HG02623 (cell line): ENCODE results near the gene FPGT.
A peak's percentile ranks its signal among the peaks of the same experiment; 100 is the strongest.
"Not testable (repeated sequence)": the region's sequence is repeated elsewhere in the genome, so short reads cannot be mapped to it uniquely, and the experiment has no call there.

ENCODE experiments used
- ATAC-seq: cut with Tn5 transposase; IDR thresholded peaks from one replicate; pipeline ENCODE4 v1.9.1; 2021; ENCODE audit warnings: moderate library complexity; ENCODE audit not compliant: unreplicated experiment

The FPGT gene

DNA sequence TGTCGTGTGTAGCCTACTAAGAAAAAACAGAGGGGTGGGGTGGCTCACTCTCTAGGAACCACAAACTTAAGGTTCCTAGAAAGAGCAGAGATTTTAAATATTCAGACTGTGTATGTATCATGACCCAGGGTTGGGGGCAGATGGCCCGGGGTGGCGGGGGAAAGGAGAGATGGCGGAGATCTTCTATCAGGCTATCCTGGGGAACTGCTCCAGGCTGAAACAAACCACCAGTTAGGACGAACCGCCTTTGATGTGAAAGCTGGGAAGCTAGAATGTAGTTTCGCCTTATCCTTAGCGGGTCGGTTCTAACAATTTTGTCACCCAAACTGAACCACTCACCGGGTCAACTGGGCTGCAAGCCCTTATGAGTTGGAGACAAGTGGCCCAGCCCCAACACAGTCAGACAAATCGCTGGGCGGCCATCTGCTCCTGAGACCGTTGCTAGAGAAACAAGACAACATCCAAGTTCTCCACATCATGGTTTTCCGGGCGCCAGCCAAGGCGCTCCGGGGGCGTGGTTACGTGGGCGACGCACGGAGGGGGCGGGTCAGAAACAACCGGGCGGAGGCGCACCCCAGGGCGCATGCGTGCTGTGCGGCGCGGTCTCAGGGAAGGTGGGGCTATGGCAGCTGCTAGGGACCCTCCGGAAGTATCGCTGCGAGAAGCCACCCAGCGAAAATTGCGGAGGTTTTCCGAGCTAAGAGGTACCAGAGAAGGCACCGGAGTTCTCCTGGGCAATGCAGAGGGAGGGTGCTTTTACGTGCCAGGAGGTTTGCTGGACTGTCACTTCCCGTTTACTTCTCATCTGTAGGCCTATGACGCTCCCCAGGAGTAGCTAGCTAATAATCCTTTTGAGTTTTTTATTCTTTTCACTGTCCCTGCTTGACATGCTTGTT is at the start of gene FPGT, which contains the start of gene LRRIQ3:
FPGT (plus strand) TSS at position 586 of the 896 bp plus-strand sequence; CDS start at position 623, 37 bp downstream.
LRRIQ3 (minus strand) TSS at position 520 of the 896 bp plus-strand sequence. CDS start 14,492 bp downstream, outside the sequence.
- peak; percentile 94 for ATAC-seq

DNA sequence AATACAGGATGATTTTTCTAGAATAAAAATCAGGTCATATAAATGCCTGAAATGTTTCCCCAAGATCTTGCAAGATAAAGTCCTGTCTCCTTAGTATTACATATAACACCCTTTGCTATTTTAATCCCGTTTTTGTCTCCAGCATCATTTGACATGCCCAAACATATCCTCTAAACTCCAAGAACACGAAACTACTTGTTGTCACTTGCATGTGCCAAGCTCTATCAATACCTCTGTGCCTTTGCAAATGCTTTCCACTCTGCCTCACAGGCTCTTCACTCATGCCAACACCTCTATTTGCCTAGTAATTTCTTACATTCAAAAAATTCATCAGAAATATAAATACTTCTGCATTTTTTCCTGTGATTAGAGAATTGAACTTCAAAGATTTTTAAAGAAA is 38.0 kb upstream of the FPGT start:
- no peak for ATAC-seq

DNA sequence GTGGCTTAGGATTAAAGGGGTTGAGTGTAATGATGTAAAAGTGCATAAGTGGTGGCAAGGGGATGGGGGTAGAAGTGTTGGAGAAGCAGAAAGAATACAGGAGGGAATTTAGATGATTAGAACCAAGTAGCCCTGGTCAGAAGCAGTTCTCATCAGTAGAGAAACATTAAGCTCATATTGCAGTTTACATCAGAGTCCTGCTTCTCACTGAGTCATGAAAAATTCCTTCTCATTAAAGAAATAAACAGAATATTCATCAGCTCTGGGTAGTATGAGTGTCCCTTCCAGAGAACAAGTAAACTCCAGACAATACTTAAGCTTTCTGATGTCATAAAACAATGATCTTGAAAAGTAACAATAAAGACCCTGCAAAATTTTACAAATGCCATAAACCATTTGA is 36.5 kb upstream of the FPGT start:
- no peak for ATAC-seq

DNA sequence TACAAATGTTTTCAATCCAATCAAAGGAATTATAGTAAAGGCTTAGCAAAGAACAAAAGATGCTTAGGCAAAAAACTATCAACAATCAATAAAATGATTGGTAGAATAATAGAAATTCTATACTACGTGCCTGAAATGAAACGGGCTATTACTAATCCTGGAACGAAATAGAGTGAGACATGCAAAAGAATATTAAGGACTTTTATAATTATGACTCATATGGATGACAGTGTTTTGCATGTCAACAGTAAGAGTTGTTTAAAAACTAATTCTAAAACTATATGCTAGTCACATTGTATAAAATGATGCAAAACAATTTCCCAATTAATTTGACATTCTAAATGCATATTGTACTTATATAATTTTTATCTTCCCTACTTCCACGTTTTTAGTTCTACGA is 35.7 kb upstream of the FPGT start:
- no peak for ATAC-seq

DNA sequence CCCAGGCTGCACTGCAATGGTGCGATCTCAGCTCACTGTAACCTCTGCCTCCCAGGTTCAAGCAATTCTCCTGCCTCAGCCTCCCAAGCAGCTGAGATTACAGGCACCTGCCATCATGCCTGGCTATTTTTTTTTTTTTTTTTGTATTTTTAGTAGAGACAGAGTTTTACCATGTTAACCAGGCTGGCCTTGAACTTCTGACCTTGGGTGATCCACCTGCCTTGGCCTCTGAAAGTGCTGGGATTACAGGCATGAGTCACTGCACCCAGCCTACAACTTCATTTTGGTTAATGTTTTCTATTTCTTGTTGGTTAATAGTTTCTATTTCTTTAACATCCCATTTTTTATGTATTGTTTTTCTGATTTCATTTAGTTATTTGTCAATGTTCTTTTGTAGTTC is 23.6 kb upstream of the FPGT start:
- not testable (repeated sequence) for ATAC-seq

DNA sequence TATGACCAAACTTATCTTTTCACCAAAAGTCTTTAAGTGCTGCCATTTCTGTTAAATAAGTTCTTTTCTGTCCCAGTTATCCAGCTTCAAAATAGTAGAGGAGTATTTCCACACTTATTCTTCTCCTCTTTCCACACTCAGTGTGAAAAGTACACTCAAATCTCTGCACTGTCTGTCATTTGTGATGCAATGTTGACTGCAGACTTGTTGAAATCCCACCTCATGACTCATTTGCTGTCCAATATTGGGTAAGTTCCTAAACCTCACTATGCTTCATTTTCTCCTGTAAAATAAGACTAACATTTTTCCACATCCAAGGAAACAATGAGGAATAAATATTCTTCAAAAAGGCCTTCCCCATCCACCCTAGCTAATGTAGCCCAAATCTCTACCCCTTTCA is 17.6 kb upstream of the FPGT start:
- ATAC-seq, result no peak

DNA sequence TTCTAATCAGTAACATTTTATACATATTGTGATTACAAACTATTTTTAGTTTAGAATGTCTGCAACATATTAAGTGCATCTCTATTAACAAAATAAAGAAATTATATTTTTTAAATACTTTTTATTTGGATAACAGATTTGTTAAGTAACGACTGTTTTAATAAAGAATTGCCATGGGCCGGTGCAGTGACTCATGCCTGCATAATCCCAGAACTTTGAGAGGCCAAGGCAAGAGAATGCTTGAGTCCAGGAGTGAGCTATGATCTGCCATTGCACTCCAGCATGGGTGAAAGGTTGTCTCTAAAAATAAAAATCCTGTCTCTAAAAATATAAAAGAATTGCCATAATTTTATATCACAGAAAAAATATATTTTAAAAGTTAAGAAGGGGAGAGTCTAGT is 4.1 kb upstream of the FPGT start:
- ATAC-seq, result no peak

DNA sequence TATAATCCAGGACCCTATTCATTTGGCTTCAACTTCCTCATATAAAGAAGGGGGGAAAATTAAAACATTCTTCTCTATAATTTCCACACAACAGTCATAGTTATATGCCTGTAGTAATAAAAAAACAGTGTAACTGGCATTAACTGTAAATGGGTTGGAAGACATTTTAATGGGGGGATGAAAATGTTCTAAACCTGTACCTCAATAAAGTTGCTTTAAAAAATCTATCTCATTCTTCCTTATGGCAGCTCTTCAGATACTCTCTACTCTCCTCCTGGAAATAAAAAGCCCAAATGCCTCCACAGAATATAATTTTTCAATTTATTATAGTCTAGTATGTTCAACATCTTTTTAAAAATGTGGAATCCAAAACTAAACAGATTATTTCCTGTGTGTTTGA is 2.7 kb upstream of the FPGT start:
- ATAC-seq, result no peak

DNA sequence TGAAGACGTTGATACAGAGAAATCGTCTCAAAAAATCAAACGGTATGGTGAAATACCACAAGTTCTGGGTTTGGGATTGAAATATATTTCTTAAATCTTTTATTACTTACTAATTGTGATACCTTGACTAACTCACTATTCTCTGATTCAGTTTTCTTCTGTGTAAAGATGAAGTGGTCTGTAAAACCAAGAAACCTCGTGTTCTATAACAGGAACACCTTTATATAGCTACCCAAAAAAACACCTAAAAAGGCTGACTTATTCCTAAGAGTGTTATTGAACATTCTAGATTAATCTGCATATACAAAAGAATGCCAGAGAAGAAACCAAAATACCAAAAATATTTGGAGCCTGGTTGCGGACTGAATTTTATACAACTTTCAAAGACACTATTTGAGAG is 787 bp upstream of the FPGT start:
- ATAC-seq, result no peak

DNA sequence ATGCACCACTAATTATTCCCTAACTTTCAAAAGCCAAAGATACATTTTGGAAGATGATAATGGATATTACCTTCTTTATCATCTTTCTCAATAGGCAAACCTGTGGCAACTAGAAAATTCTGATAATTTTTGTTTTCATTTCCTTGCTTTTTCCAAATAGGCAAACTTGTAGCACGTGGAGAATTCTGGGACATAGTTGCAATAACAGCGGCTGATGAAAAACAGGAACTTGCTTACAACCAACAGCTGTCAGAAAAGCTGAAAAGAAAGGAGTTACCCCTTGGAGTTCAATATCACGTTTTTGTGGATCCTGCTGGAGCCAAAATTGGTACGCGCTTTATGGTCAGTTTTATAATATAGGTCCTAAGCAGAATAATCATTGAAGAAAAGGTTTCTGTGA is 1.5 kb downstream of the FPGT start:
- no peak for ATAC-seq

DNA sequence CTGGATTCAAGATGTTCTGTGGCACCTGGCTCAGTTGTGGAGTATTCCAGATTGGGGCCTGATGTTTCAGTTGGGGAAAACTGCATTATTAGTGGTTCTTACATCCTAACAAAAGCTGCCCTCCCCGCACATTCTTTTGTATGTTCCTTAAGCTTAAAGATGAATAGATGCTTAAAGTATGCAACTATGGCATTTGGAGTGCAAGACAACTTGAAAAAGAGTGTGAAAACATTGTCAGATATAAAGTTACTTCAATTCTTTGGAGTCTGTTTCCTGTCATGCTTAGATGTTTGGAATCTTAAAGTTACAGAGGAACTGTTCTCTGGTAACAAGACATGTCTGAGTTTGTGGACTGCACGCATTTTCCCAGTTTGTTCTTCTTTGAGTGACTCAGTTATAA is 7.2 kb downstream of the FPGT start:
- ATAC-seq, result no peak

DNA sequence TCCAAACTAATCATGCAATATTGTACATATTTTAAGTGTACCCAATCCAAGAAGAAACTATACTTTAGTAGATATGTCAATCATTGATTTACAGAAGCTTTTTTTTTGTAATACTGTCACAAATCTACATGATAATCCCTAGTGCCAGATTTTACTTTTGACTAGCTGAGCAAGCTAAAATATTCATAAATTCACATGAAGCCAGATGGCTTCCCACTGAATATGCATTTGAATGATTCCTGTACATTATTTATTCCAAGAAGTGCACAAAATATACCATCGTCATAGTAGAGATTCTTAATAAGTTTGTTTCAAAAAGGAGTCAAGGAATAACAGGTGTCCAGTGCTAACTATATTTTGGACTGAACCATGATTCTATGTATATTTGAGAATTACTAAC is 17.2 kb downstream of the FPGT start:
- no peak for ATAC-seq

DNA sequence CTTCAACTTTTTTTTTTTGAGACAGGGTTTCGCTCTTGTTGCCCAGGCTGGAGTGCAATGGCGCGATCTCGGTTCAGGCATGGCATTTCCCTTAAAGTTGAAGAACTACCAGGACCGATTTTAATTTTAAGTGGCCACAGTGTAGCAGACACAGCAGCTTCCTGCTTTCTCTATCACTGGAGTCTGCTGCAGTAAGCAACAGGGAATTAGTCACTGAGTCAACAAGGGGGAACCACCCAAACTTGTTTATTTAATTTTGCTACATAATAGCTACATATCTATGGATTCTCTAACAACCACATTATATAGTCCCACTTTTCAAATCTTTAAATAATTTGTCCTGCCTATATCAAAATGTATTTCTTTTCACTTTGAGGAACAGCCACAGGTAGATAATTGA is 24.7 kb downstream of the FPGT start:
- ATAC-seq, result no peak

DNA sequence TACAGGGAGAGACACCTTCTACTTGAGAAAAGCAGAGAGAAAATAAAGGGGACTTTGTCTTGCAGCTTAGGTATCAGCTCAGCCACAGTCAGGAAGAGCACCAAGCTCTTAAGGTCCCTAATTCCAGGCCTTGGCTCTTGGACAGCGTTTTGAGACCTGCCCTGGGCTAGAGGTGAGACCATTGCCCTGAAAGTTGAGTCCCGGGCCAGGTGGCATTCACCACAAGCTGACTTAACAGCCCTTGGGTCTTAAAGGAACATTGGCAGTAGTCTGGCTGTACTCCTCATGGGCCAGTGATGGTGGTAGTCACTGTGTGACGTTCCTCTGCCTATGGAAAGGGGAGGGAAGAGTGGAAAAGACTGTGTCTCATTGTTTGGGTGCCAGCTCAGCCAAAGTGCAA is 25.4 kb downstream of the FPGT start:
- ATAC-seq, result no peak

DNA sequence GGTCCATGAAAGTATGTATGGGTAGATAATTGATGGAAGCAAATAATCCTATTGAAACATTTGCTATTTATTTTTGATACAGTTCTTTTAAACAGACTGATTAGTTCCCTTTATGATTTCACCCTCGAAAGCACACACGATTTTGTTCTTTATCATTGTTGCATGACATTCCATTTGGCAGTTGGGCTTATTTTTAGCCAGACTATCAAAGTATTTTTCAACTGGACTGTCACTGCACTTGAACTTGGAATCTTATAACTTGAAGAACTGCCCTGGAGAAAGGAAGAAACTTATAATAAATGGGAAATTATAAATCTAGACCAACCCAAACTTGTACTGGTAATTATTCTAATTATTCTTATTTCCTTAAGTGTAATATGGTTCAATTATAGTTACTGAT is 37.1 kb downstream of the FPGT start, which contains the start of gene TNNI3K:
TNNI3K (plus strand) TSS at position 235 of the 400 bp plus-strand sequence; CDS start at position 300, 65 bp downstream.
- no peak for ATAC-seq

DNA sequence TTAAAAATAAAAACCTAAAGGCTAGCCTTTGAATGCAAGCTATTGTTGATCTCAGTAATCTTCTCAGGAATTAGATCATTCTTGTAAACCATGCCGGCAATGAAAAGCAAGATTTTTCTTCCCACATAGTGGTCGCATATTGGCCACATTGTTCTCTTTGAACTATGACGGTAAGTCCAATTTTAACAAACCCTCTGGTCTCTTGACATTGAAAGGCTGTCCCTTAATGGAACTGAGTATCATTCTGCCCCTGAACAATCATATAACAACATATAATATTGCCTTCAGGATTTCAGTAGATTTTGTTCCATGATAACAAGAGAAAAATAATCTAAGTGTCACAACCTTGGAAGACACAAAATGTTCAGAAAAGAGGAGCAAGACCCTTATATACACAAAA is 38.4 kb downstream of the FPGT start:
- no peak for ATAC-seq

DNA sequence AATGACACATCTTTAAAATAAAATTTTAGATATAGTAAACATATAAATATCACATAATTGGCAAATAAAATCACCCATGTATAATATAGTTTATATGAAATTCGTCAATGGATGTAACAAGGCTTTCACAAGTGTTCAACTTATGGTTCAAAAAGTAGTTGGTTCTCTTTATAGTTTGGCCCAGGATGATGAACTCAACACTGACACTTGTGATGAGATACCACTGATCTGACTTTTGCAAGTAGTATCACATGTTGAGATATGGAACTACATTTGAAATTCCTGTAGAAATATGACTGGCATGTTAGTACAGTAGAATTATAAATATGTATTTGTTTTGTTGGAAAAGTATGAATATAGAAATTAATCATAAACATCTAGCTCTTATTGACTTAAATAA is 39.0 kb downstream of the FPGT start:
- no peak for ATAC-seq

DNA sequence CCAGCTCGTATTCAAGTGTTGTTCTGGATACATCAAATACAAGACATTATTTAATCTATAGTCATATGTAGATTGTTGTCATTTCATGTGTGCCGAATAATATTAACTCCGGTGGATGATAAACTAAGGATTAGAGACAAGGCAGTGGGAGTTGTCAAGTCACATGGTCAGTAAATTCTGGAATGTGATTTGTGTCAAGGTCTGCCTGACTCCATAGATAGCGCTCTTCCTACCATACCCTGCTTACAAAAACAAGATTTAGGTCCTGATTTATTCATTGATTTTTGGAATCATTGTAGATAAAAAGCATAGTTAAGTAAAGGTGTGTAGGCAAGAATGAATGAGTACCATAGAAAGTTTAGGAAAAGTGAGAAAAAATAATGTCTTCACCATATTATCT is 39.7 kb downstream of the FPGT start:
- no peak for ATAC-seq

DNA sequence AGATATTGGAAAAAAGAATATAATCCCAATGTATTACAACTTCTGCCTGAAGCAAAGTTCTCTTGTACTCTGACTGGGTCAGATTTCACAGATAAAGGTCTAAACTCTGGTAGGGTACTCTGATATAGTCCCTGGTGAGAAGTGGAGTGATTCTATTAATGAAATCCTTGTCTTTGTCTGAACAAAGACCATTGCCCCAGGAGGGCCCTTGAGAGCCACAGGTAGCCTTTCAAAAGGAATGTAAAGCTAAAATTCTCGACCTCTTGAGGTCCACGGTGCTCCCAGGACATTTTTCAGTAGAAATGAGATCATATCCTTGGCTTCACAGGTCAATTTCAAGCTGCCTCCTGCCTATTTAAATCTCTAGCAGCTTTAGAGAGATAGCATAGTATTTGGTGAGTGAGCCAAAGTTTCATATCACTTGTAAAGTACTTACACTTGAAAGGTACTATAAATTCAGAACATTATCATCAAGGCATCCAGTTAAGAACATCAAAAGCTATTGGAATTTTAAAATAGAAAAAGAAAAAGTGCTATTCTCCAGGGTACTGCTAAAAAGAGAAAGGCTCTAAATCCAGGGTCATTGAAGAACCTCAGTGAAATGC is 47.2 kb downstream of the FPGT start:
- ATAC-seq, result no peak

DNA sequence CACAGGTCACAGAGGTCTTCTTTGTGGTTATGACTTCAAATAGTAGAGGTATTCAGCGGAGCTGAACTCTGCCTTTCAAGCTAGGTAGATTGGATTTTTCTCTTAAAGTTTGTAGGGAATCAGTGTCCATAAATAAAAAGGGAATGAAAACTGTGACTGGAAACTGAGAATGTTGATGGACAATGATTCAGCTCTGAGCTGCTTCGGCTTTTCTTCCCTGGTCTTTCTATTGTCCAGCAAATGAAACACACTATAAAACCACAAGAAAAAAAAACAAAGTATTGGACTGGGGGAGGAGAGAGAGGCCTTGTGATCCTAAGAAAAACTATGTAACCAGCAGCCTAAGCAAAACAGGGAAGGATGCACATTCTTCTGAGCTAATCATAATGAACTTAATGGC is 48.3 kb downstream of the FPGT start:
- ATAC-seq, result no peak

DNA sequence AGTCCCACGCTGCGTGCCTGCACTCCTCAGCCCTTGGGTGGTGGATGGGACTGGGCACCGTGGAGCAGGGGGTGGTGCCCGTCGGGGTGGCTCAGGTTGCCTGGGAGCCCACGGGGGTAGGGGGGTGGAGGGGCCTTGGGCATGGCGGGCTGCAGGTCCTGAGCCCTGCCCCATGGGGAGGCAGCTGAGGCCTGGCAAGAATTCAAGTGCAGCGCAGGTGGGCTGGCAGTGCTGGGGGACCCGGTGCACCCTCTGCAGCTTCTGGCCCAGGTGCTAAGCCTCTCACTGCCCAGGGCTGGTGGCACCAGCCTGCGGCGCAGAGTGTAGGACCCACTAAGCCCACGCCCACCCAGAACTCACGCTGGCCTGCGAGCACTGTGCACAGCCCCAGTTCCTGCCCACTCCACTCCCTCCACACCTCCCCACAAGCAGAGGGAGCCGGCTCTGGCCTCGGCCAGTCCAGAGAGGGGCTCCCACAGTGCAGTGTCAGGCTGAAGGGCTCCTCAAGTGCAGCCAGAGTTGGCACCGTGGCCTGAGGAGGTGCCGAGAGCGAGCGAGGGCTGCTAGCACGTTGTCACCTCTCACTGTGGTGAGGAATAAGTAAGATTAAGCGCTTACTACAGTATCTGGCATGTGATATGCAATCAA is 50.0 kb downstream of the FPGT start:
- ATAC-seq, result no peak
